Spleen (tissue), 7 donors: ENCODE data around the gene CCDC149.

Source experiments
- POLR2A ChIP-seq, 3 donors: fragments of 450-650 bp; IDR thresholded peaks; one replicate each; pipeline ENCODE4 v1.5.1; 2017; ENCODE audit warnings: antibody characterized with exemption in 3 of 3, mild to moderate bottlenecking in 1 of 3
- TF ChIP-seq, protein P1 (sequence below), 11 experiments: fragments of 200-600 bp in 7 of 11; fragments of 450-650 bp in 4 of 11; sonication (generic) in 4 of 11; IDR thresholded peaks in 8 of 11; conservative IDR thresholded peaks in 3 of 11; 1 replicate in 7 of 11; 2 replicates in 4 of 11; pipeline versions ENCODE4 v1.4.0 to v1.8.0; 2016 to 2021; ENCODE audit warnings: antibody characterized with exemption in 11 of 11, inconsistent platforms in 4 of 11, mild to moderate bottlenecking in 1 of 11
- donor health status: DM: no; HTN: no; CAD: no; lungs with moderate emphysema.
- donor health status: DM: no; HTN: no; CAD: no.
- donor health status: DM: no; HTN: no; CAD: no.

DNA sequence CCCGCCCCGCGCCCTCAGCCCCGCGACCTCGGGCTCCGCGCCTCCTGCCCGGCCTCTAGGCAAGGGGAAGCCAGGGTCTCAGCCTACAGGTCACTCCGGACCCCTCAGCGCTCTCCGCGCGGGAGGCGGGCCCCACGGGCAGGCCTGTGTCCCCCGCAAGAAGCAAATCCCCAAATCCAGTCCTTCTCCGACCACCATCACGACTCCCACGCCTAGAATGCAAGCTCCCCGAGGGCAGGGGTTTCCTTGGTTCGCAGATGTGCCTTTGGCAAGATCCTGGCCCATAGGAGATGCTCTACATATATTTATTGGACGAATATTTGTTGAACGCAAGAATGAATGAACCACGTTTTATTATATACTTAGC lies 260 bp upstream of the CCDC149 start:
- no peak for TF ChIP-seq POLR2A (IDR thresholded peaks at IDR 0.05)
- TF ChIP-seq, protein P1, sequence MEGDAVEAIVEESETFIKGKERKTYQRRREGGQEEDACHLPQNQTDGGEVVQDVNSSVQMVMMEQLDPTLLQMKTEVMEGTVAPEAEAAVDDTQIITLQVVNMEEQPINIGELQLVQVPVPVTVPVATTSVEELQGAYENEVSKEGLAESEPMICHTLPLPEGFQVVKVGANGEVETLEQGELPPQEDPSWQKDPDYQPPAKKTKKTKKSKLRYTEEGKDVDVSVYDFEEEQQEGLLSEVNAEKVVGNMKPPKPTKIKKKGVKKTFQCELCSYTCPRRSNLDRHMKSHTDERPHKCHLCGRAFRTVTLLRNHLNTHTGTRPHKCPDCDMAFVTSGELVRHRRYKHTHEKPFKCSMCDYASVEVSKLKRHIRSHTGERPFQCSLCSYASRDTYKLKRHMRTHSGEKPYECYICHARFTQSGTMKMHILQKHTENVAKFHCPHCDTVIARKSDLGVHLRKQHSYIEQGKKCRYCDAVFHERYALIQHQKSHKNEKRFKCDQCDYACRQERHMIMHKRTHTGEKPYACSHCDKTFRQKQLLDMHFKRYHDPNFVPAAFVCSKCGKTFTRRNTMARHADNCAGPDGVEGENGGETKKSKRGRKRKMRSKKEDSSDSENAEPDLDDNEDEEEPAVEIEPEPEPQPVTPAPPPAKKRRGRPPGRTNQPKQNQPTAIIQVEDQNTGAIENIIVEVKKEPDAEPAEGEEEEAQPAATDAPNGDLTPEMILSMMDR (IDR thresholded peaks at IDR 0.05 in 8 of 11, conservative IDR thresholded peaks at IDR 0.05 in 3 of 11), result no peak
